ENCODE results near the gene PCLAF.
"Not testable (repeated sequence)": the region's sequence is repeated elsewhere in the genome, so short reads cannot be mapped to it uniquely, and the experiment has no call there.

PCLAF gene, protein sequence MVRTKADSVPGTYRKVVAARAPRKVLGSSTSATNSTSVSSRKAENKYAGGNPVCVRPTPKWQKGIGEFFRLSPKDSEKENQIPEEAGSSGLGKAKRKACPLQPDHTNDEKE

DNA sequence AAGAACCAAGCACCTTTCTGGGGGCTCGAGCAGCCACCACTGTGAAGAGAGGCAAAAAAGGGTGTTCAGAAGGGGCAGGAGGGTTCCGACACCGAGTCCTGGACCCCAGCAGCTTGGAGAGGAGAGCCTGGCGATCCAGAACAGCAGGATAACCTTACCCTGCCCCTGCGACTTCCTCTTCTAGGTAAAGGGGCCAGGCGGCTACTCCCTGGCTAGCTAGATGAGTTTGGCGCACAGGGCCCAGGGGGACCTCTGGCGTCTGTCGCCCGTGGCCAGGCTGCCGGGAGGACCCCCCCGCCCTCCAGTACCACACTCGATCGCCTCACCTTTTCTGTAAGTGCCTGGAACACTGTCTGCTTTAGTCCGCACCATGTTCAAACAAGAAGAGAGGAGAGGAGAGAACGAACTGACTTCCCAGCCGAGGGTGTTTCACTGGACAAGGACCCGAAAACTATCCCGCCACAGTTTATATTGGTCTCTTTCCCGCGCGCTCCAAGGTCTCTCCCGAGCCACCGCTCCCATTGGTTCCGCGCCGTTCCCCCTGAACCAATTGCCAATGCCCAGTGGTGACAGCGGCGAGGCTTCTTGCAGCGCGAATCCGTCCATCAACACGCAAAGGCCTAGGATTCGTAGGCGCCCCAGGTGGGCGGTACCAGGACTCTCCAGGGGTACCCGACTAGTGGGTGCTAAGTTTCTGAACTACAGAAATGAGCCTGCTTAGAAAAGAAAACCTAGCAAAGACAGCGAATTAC is at the start of gene PCLAF:
Gene PCLAF (minus strand): TSS at position 442 of the 752 bp plus-strand sequence. CDS start 70 bp downstream, at position 372.
- DNase-seq (ENCODE audit: low spot score), result peak; percentile 92

DNA sequence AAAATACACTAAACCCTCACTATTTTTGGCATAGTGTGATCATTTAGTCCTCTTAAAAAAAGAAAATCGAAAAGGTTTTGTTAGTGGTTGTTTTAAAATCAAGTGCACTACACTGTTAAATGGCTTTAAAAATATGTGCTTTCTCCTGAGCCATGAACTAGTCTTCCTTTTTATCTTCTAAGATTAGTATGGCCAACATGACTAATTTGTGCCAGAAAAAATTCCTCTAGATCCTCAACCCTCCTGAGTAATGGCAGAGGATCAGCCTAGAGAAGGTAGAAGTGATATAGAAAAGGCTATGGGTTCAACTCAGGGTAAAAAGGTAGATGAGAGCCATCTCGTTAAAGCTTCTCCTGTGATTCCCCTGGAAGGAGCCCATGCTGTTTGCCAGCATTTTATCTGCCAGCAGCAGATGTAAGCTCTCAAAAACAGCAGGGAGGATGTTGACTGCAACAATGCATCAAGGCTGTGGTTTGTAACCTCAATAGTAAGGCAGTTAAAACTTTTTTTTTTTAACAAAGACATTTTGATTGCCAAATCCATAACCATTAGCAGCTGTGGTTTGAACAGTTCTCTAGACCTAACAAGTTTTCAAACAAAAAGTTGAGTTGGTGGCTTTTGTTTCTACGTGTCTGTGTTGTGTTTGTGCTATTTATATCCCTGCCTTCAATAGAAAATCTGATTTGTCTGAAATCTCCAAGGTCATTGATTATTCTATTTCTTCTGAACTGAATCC is 48.9 kb upstream of the PCLAF start:
- no peak for DNase-seq (ENCODE audit: low spot score)

DNA sequence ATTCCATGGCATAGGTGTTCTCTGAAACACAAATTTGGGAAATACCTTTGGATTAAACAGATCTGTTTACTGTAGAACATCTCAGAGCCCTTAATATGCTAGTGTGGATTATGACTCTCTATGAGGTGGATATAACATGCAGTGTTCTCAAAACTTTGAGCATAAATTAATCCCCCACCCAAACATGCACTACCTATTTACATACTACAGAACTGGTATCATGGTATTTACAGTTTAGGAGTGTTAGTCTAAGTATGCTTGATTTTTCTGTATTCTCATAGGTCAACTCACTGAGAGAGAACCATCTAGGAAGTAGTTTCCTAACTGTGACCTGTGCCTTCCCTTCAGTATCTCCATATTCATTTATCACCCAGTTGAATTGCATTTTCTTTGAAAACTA is 48.2 kb upstream of the PCLAF start:
- DNase-seq (ENCODE audit: low spot score), result no peak

DNA sequence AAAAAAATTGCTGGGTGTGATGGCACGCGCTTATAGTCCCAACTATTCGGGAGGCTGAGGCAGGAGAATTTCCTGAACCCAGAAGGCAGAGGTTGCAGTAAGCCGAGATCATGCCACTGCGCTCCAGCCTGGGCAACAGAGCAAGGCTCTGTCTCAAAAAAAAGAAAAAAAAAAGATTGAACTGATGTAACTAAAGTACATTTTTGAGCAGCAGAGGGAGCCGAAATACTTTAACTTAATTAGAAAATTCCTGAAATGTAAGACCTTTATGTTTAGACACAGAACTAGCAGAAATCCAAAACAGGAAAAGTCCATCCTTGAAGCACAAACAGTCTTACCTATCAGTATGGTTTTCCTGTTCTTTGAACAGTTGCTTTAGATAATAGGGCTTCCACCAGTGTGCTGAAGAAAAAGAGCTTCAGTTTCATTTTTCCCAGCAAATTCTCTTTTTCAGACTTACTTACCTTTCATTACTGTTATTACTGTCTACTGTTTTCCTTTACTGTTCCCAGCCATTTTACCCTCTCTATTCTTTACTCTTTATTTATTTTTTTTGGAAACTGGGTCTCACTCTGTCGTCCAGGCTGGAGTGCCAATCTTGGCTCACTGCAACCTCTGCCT is 45.7 kb upstream of the PCLAF start:
- peak; percentile 56 for DNase-seq (ENCODE audit: low spot score)

DNA sequence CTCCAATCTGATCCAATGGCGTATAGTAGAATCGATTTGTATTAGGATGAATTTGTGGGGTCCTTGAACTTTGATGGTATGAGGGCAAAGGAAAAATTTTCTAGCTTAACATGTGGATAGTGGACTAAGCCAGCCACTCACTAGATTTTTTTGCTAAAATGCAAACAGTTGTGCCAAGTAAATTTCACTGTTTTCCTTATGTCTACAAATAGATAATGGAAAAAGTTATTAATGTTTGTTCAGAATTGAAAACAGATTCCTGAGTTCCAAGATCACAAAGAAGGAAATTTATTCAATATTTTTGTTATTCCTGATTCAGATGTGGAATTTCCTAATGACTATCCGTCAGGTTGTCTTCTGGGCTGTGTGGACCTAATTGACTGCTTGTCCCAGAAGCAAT is 44.0 kb upstream of the PCLAF start:
- no peak for DNase-seq (ENCODE audit: low spot score)

DNA sequence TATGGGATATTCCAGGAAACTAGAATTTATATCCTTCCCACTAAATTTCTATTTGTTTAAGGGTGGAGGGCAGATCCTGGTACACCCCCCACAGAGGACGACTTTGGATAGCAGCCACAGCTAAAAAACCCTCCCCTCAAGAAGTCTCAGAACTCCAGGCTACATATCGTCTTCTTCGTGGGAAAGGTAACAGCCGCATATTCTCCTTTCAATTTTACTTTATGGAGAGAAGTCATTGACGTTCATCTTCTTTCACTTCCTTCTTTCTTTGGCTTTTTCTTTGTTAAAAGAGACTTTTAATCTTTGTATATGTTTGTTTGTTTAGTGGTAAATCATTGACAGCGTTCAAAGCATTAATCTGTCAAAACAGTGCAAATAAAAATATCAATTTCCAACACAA is 42.7 kb upstream of the PCLAF start:
- no peak for DNase-seq (ENCODE audit: low spot score)

DNA sequence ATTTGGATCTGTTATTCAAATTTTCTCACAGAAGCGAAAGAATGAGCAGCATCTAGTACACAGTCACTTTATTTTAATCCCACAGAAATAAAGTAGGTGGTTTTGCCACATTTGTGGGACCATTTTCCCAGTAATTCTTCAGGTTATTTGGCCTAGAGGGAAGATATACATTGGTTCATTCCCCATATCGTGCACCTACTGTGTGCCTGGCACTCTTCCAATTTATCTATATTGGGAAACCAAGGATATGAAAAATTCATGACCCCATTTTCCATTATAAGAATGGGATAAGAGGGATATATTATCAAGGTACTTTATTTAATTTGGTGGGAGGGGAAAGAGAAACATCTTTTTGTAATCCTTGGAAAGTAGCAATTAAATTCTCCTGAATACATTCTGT is 41.5 kb upstream of the PCLAF start:
- DNase-seq (ENCODE audit: low spot score), result no peak

DNA sequence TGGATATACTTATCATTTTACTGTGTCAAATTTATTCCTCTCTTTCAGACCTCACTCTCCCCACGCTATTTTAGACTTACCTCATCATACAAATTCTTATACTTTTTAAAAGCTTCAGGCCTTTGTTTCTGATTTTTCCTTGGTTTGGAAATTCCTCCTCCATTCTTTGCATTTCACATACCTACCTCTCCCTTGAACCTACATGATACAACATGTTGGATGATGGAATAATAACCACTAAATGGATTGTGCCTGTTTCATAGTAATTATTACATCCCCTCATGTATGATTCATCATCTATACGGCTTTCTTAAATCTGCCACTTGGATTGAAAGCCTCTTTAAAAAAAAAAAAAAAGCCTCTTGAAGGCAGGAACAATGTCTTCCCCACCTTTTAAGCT is 31.0 kb upstream of the PCLAF start:
- no peak for DNase-seq (ENCODE audit: low spot score)

DNA sequence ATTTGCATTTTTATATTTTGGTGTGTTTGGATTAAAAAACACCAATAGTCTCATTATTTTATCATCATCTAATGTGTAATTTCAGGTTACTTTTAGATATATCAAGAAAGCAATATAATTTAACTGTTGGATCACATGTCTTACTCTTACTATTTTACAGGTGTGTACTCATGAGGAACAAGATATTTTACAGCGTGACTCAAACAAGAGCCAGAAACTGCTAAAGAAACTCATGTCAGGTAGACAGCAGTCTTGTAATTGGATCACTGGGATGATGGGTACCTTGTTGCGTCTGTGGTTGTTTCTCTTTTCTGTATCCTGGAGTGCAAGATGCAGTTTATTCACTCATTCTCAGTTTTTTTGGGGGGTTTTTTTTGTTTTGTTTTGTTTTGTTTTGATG is 19.3 kb upstream of the PCLAF start:
- DNase-seq (ENCODE audit: low spot score), result no peak

DNA sequence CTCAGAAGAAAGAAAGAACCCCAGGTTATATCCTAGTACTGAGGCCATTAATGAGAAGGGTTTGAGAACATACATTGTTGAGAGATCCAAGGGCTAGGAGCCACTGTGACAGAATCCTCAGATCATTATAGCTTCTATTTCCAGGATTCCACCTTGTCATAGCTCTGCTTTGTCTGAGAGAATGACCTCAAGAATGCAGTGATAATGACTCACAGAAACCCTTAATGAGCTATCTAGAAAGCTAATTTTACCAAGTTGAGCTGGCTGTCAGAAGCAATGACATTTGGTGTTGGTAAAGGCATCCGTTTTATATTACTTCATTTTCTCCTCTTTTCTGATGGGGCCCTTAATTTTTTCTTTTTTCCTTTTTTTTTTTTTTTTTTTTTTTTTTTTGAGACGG is 17.3 kb upstream of the PCLAF start:
- no peak for DNase-seq (ENCODE audit: low spot score)

DNA sequence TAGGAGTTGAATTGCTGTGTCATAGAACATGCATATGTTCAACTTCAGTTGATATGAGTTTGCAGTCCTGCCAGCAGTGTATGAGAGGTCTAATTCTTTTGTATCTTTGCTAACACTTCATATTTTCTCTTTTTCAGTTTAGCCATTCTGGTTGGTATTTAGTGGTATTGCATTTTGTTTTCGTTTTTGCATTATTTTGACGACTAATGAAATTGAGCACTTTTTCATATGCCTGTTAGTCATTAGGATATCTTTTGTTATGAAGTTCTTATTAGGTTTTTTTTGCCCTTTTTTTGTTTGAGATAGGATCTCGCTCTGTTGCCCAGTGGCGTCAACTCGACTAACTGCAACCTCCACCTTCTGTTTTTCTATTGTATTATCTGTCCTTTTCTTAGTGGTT is 15.5 kb upstream of the PCLAF start:
- DNase-seq (ENCODE audit: low spot score), result no peak

DNA sequence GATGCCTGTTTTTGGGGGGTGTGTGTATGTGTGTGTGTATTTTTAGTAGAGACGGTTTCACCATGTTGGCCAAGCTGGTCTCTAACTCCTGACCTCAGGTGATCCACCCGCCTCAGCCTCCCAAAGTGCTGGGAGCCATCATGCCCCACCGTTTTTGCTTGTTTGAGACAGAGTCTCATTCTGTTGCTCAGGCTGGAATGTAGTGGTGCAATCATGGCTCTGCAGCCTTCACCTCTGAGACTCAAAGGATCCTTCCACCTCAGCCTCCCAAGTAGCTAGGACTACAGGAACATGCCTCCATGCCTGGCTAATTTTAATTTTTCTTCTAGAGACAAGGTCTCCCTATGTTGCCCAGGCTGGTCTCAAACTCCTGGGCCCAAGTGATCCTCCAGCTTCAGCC is 11.2 kb upstream of the PCLAF start:
- DNase-seq (ENCODE audit: low spot score), result not testable (repeated sequence)

DNA sequence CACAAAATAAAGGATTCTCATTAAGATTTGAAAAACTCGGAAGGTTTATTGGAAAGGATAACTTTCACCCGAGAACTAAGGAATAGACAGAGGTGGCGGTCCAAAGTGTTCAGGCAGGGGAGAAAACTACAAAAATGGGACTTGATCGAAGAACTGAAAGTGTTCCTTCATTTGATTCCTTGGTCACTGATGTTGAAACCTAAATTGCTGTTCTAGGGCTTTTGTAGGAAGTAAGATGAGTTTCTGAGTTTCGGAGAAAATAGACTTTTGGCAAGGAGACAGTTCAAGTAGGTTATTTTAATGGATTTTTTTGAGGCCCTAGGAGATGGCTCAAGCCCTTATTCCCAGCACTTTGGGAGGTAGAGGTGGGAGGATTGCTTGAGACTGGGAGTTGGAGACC is 7.8 kb upstream of the PCLAF start:
- no peak for DNase-seq (ENCODE audit: low spot score)

DNA sequence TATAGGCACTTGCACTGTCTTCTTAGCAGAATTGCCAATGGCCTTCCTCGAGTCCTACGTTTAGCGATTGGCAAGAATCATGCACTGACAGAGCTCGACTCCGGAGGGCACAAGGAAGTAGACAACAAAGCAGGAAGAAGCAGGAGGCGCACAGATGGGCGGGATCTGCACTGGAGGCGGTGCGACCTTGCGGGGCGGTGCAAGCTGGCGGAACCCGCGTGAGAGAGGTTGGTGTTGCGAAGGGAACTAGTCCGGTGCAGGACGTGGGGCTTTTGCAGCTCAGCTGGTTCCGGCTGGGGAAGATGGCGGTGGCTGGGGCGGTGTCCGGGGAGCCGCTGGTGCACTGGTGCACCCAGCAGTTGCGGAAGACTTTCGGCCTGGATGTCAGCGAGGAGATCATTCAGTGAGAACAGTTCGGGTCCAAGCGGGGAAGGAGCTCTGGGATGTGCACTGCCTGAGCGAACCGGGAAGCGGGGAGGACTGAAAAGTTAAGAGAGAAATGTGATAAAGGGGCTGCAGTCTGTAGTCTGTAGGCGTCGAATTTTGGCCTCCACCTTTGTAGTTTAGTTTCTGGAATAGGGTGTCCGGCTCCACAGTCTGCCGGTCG is 6.4 kb upstream of the PCLAF start, which contains the start of gene TRIP4:
Gene TRIP4 (plus strand): TSS at position 275 of the 607 bp plus-strand sequence. CDS start 28 bp downstream, at position 303.
- DNase-seq (ENCODE audit: low spot score), result peak; percentile 91

DNA sequence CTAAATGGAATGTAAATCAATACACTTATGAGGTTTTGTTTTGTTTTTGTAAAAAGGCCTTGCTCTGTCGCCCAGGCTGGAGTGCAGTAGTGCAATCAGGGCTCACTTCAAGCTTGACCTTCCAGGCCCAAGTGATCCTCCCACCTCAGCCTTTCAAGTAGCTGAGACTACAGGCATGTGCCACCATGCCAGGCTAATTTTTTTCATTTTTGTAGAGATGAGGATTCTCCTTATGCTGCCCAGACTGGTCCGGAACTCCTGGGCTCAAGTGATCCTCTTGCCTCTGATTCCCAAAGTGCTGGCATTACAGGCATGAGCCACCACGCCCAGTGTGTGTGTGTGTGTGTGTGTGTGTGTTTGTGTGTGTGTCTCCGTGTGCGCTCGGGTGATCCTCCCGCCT is 5.0 kb upstream of the PCLAF start:
- DNase-seq (ENCODE audit: low spot score), result no peak

DNA sequence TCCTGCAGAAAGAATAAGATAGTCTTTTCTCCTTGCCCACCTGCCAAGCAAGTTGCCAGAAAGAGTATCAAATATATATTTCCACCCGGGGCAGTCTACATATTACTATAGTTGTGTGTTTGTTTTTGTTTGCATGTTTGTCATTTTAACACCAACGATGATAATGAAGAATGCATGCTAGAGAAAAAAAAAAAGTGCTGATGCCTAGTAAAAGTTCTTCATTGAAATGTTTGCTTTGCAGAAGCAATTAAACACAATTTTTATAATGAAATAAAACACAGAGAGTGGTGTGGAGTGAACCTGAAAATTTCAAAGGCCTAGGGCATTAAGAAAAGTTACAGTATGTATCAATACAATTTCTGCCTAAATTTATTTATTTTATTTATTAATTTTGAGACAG is 2.5 kb upstream of the PCLAF start:
- no peak for DNase-seq (ENCODE audit: low spot score)

DNA sequence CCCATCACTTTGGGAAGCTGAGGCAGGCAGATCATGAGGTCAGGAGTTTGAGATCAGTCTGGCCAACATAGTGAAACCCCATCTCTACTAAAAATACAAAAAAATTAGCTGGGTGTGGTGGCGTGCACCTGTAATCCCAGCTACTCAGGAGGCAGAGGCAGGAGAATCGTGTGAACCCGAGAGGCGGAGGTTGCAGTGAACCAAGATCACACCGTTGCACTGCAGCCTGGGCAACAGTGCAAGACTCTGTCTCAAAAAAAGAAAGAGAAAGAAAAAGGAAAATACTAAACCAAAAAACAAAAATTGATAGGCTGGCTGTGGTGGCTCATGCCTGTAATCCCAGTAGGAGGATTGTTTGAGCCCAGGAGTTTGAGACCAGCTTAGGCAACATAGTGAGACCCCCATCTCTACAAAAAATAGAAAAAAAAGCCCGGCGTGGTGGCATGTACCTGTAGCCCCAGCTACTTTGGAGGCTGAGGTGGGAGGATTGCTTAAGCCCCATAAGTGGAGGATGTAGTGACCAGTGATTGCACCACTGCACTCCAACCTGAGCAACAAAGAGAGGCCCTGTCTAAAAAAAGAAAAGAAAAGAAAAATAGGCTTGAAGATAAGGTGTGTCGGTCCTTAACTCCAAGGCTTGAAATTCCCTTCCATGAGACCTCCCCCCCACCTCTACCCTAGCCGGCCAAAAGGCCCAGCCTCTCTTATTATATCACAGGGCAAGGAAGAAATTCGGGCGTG is 941 bp downstream of the PCLAF start:
- not testable (repeated sequence) for DNase-seq (ENCODE audit: low spot score)

DNA sequence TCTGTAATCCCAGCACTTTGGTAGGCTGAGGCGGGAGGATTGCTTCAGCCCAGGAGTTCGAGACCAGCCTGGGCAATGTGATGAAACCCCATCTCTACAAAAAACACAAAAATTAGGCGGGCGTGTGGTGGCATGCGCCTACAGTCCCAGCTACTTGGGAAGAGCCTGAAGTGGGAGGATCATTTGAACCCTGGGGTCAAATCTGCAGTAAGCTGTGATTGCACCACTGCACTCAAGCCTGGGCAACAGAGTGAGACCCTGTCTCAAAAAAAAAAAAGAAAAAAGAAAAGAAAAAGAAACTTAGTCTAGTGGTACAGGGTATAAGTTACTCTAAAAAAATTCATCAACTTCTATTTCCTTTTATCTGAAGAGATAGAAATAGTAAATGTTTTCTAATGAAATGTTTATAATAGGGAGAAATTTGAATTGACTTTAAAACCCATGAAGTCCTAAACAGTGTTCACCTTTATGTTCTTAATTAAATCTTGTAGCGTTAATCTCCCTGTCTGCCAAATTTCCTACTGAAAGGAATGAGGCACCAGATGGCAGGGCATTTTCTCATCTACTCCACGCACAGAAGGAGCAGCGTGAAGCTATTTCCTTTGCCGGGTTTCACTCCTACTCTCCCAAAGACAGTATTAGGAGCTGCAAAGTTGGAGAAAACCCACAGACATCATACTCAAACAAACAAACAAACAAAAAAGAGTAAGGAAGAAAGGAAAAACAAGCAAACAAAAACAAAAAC is 1.9 kb downstream of the PCLAF start:
- no peak for DNase-seq (ENCODE audit: low spot score)

DNA sequence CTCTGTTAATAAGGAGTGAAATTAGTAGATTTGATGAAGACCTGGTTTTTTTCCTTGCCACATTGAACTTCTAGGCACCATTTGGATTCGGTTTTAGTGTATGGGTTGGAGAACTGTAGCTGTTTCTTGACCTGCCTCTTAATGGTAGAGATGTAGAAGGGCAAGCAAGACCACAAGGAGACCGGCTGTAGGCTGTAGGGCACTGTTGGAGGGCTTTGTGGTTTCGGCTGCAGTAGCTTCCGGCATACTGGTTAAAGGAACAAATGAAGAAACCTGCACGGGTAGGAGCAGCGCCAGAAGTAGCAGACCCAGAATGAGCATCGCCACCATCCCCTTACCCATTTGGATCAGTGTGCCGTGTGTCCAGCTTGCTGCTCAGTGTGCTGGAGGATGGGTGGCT is 7.9 kb downstream of the PCLAF start:
- no peak for DNase-seq (ENCODE audit: low spot score)

DNA sequence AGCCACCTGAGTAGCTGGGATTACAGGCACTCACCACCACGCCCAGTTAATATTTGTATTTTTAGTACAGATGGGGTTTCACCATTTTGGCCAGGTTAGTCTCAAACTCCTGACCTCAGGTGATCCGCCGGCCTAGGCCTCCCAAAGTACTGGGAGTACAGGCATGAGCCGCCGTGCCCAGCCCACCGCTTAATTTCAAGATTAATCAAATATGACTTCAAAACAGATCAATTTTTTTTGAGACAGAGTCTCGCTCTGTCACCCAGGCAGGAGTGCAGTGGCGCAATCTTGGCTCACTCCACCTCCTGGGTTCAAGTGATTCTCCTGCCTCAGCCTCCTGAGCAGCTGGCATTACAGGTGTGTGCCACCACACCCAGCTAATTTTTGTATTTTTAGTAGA is 9.9 kb downstream of the PCLAF start:
- DNase-seq (ENCODE audit: low spot score), result not testable (repeated sequence)

DNA sequence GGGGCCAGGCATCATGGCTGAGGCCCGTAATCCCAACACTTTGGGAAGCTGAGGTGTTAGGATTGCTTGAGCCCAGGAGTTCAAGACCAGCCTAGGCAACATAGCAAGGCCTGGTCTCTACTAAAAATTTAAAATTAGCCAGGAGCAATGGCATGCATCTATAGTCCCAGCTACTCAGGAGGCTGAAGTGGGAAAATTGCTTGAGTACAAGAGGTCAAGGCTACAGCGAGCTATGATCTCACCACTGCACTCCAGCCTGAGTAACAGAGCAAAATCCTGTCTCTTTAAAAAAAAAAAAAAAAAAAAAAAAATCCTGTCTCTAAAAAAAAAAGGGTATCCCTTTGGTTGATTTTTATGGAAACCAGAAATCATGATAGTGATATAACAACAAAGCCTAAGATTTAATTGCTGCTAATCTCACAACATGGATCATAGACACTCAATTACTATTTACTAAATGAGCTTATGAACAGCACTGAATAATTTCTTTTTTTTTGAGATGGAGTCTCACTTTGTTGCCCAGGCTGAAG is 12.1 kb downstream of the PCLAF start:
- DNase-seq (ENCODE audit: low spot score), result no peak

Data from globus pallidus (tissue), 1 donor.